Activated T-cell treated with anti-CD3 and anti-CD28 coated beads, Interleukin-2, amount 50 U/mL, for 24 hours (primary cell): ENCODE results near the gene EPG5.
"Not testable (repeated sequence)": the region's sequence is repeated elsewhere in the genome, so short reads cannot be mapped to it uniquely, and the experiment has no call there.

Experiments used
- DNase-seq: peaks from one replicate; pipeline ENCODE4 v3.0.0-alpha.2; 2020
- H3K27ac Mint-ChIP-seq: 2 replicates; pipeline ENCODE4 v1.8.0; 2020; ENCODE audit warnings: mild to moderate bottlenecking, mixed read lengths
- H3K27me3 Mint-ChIP-seq: 2 replicates; pipeline ENCODE4 v1.8.0; 2020; ENCODE audit warnings: mixed read lengths
- H3K36me3 Mint-ChIP-seq: 2 replicates; pipeline ENCODE4 v1.8.0; 2020; ENCODE audit warnings: low read depth, mixed read lengths
- H3K4me1 Mint-ChIP-seq: 2 replicates; pipeline ENCODE4 v1.8.0; 2020; ENCODE audit warnings: low read depth, mixed read lengths
- H3K4me3 Mint-ChIP-seq: 2 replicates; pipeline ENCODE4 v1.8.0; 2020; ENCODE audit warnings: mild to moderate bottlenecking, moderate library complexity, mixed read lengths
- H3K9me3 Mint-ChIP-seq: 2 replicates; pipeline ENCODE4 v1.8.0; 2020; ENCODE audit warnings: mixed read lengths

Gene EPG5

GRCh38 chr18:45995461-45995860 is 28.3 kb upstream of the EPG5 start:
- Mint-ChIP-seq H3K27ac (no peak overlapping the region), H3K4me3 (no peak overlapping the region), H3K27me3 (no peaks in the 10 kb centered on the region), H3K36me3 (peaks cover 44% of the 10 kb centered on the region), H3K4me1 (peaks cover 36% of the 10 kb centered on the region), H3K9me3 (no peaks in the 10 kb centered on the region)
- no peak for DNase-seq

GRCh38 chr18:45993438-45993837 is 26.3 kb upstream of the EPG5 start:
- peaks cover 54% of the 10 kb centered on the region for H3K36me3 Mint-ChIP-seq
- no peak overlapping the region for H3K4me3 Mint-ChIP-seq
- no peaks in the 10 kb centered on the region for H3K9me3 Mint-ChIP-seq
- peaks cover 24% of the 10 kb centered on the region for H3K4me1 Mint-ChIP-seq
- no peaks in the 10 kb centered on the region for H3K27me3 Mint-ChIP-seq
- no peak for DNase-seq
- H3K27ac Mint-ChIP-seq: no peak overlapping the region

GRCh38 chr18:45992527-45992926 is 25.4 kb upstream of the EPG5 start:
- not testable (repeated sequence) for H3K27ac Mint-ChIP-seq, H3K9me3 Mint-ChIP-seq, H3K27me3 Mint-ChIP-seq, H3K4me3 Mint-ChIP-seq, DNase-seq
- Mint-ChIP-seq H3K4me1 (peaks cover 15% of the 10 kb centered on the region), H3K36me3 (peaks cover 57% of the 10 kb centered on the region)

- Mint-ChIP-seq H3K36me3 (peaks cover 62% of the 10 kb centered on the region), H3K9me3 (no peaks in the 10 kb centered on the region), H3K27me3 (no peaks in the 10 kb centered on the region), H3K4me1 (peaks cover 9% of the 10 kb centered on the region), H3K27ac (no peak overlapping the region), H3K4me3 (no peak overlapping the region)
- no peak for DNase-seq
Measured at GRCh38 chr18:45991788-45992187, 24.7 kb upstream of the EPG5 start.

DNA sequence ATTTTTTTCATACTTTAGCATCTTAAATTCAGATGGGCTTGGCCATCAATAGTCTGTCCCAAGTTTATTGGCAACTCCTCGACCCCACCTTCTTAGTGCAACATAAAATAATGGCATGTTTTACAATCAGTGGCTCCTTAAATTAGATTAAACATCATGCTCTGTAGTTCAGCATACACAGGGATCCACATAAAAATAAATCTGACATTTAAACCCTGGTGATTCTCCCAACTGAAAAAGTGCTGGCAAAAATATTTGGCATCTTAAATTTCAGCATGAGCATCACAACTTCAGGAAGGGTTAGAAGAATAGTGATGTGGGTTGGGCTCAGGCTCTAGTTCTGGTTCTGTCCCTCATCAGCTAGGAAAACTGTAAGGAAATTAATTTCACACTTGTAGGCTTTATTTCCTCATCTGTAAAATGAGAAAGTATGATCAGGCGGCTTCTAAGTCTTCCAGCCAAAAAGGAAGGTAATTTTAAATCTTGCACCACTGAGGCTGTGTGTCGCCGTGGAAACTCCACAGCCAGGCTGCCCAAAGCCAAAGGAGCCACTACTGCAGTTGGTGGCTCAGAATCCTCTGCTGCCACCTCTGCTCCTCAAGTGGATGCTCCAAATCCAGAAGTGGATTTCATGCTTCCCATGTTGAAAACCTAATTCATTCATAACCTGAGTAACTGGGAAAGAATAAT is 17.6 kb upstream of the EPG5 start:
- Mint-ChIP-seq H3K27me3 (no peaks in the 10 kb centered on the region), H3K4me1 (no peaks in the 10 kb centered on the region), H3K4me3 (no peak overlapping the region), H3K9me3 (no peaks in the 10 kb centered on the region), H3K36me3 (peaks cover 31% of the 10 kb centered on the region), H3K27ac (no peak overlapping the region)
- DNase-seq: no peak

DNA sequence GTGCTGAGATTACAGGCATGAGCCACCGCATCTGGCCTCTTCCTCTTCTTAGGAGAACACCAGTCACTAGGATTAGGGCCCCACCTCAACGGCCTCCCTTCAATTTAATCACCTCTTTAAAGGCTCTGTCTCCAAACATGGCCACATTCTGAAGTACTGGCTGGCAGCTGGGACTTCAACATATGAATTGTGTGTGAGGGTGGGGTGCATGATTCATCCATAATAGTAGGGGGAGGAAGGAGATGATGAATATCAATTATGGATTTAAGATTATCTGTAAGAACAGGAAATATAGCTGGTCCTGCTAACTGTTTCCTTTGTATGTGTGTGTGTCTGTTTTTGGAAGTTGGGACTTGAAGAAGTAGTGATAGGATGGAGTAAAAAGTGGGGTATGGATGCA is 14.7 kb upstream of the EPG5 start:
- no peaks in the 10 kb centered on the region for H3K9me3 Mint-ChIP-seq
- H3K4me3 Mint-ChIP-seq: no peak overlapping the region
- no peaks in the 10 kb centered on the region for H3K4me1 Mint-ChIP-seq
- peaks cover 5% of the 10 kb centered on the region for H3K36me3 Mint-ChIP-seq
- no peak for DNase-seq
- no peaks in the 10 kb centered on the region for H3K27me3 Mint-ChIP-seq
- no peak overlapping the region for H3K27ac Mint-ChIP-seq

DNA sequence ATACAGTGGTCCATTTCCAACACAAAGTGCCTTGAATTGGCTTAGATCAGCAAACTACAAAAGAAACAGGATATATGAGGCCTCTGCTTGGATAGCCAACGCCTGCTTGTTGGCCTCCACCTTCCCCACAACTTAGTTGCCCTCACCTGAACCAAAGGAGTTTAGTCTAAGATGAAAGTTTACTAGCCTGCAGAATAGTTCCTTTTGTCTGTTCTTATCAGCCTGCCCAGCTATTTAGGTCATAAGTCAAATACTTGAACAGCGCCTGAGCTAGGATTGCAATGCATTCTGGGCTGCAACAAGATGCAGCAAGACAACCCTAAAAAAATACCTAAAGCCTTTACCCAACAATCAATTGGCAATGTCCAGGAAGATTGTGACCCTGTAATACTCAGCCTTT is 13.1 kb upstream of the EPG5 start:
- no peaks in the 10 kb centered on the region for H3K27me3 Mint-ChIP-seq
- H3K4me1 Mint-ChIP-seq: peaks cover 2% of the 10 kb centered on the region
- no peak for DNase-seq
- H3K9me3 Mint-ChIP-seq: no peaks in the 10 kb centered on the region
- H3K36me3 Mint-ChIP-seq: peaks cover 5% of the 10 kb centered on the region
- no peak overlapping the region for H3K4me3 Mint-ChIP-seq
- no peak overlapping the region for H3K27ac Mint-ChIP-seq

DNA sequence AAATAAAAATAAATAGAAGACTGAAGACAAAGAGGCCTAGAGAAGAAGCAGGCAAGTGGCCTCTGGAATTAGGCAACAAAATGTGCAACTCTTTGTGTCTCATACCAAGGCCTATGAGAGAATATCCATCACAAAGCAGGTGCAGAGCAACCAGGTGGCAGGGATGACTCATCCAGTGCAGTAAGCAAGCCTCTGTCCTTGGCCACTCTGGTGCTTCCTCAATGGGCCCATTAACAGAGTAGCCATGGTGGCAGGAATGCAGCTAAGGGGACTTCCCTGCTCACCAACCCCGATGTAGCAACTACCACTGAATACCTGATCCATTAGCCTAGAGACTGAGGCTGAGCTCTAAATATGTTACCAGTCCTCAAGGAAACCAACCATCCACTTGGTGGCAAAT is 11.0 kb upstream of the EPG5 start:
- H3K9me3 Mint-ChIP-seq: no peaks in the 10 kb centered on the region
- no peaks in the 10 kb centered on the region for H3K36me3 Mint-ChIP-seq

GRCh38 chr18:45976974-45977373 is 9.8 kb upstream of the EPG5 start:
- Mint-ChIP-seq H3K4me3 (no peak overlapping the region), H3K27me3 (no peaks in the 10 kb centered on the region), H3K4me1 (peaks cover 8% of the 10 kb centered on the region), H3K36me3 (no peaks in the 10 kb centered on the region), H3K27ac (no peak overlapping the region), H3K9me3 (no peaks in the 10 kb centered on the region)
- DNase-seq: no peak

More for the DNA sequence above, 11.0 kb upstream of the EPG5 start:
- no peak for DNase-seq
- peaks cover 8% of the 10 kb centered on the region for H3K4me1 Mint-ChIP-seq
- no peak overlapping the region for H3K4me3 Mint-ChIP-seq
- no peaks in the 10 kb centered on the region for H3K27me3 Mint-ChIP-seq
- H3K27ac Mint-ChIP-seq: no peak overlapping the region

- Mint-ChIP-seq H3K36me3 (no peaks in the 10 kb centered on the region), H3K27ac (peak overlapping the region; percentile 45), H3K4me1 (peaks cover 8% of the 10 kb centered on the region), H3K27me3 (no peaks in the 10 kb centered on the region), H3K4me3 (no peak overlapping the region), H3K9me3 (no peaks in the 10 kb centered on the region)
- no peak for DNase-seq
Measured at GRCh38 chr18:45976566-45976965, 9.4 kb upstream of the EPG5 start.

DNA sequence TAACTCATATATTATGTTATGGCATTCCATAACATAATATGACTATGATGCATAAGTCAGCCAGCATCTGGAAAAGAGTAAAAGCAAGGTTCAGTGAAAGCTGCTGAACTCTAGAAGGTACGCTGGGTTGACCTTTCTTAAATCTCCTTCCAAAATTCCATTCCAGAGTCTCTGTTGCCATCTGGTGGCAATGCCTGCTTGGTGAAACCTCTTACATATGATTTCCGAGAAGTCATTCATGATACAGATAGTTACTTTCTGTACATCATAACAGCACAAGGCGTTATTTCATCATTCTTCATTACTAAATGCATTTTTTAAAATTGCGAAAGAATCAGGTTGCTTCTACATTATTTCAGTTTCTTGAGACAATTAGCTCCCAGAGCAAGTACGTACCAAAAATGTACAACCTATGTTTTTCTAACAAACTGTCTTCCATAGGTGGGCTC is 7.0 kb upstream of the EPG5 start:
- Mint-ChIP-seq H3K4me1 (peaks cover 8% of the 10 kb centered on the region), H3K27me3 (no peaks in the 10 kb centered on the region), H3K9me3 (no peaks in the 10 kb centered on the region), H3K27ac (peak overlapping the region; percentile 93), H3K36me3 (no peaks in the 10 kb centered on the region), H3K4me3 (no peak overlapping the region)
- DNase-seq: peak; percentile 52

DNA sequence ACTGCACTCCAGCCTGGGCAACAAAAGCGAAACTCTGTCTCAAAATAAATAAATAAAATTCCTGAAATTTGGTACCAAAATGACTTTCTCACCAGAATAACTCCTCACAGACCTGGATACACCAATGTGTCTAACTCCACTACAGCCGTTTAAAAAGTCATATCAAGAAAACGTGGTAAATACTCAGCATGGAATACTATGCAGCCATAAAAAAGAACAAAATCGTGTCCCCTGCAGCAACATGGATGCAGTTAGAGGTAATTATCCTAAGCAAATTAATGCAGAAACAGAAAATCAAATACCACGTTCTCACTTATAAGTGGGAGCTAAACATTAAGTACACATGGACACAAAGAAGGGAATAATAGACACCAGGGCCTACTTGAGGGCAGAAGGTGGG is 2.2 kb downstream of the EPG5 start:
- not testable (repeated sequence) for H3K9me3 Mint-ChIP-seq, H3K27ac Mint-ChIP-seq, H3K27me3 Mint-ChIP-seq, DNase-seq
- peaks cover 55% of the 10 kb centered on the region for H3K4me1 Mint-ChIP-seq
- H3K4me3 Mint-ChIP-seq: peak overlapping the region; percentile 53
- H3K36me3 Mint-ChIP-seq: peaks cover 44% of the 10 kb centered on the region

GRCh38 chr18:45962866-45963265 is 4.3 kb downstream of the EPG5 start:
- peak overlapping the region; percentile 87 for H3K27ac Mint-ChIP-seq

DNA sequence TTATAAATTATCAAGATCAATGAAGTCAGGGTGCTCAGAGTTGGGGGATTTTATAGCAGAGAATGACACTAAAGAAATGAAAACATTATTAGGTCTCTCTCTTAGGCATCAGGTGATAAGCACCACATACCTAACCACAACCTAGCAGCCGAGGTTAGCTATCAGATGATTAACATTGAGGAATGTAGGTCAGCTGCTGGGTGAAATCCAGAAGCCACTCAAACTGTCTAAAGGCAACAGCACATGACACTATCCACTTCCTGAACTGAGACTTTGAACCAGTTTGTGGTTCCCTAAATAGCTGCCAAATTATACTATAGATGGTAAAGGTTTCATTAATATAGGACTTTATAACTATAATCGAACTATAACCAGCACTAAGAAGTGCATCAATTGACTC is 4.7 kb downstream of the EPG5 start:
- Mint-ChIP-seq H3K9me3 (no peaks in the 10 kb centered on the region), H3K27me3 (no peaks in the 10 kb centered on the region), H3K4me1 (peaks cover 61% of the 10 kb centered on the region), H3K36me3 (peaks cover 47% of the 10 kb centered on the region), H3K27ac (peak overlapping the region; percentile 46), H3K4me3 (no peak overlapping the region)
- no peak for DNase-seq

More at GRCh38 chr18:45962866-45963265, 4.3 kb downstream of the EPG5 start:
- Mint-ChIP-seq H3K27me3 (no peaks in the 10 kb centered on the region), H3K4me1 (peaks cover 61% of the 10 kb centered on the region), H3K36me3 (peaks cover 47% of the 10 kb centered on the region), H3K9me3 (no peaks in the 10 kb centered on the region), H3K4me3 (no peak overlapping the region)
- DNase-seq: no peak

- not testable (repeated sequence) for H3K27ac Mint-ChIP-seq, H3K9me3 Mint-ChIP-seq, DNase-seq, H3K27me3 Mint-ChIP-seq, H3K4me3 Mint-ChIP-seq
- Mint-ChIP-seq H3K36me3 (peaks cover 47% of the 10 kb centered on the region), H3K4me1 (peaks cover 58% of the 10 kb centered on the region)
Measured at GRCh38 chr18:45959484-45959883, 7.6 kb downstream of the EPG5 start.

DNA sequence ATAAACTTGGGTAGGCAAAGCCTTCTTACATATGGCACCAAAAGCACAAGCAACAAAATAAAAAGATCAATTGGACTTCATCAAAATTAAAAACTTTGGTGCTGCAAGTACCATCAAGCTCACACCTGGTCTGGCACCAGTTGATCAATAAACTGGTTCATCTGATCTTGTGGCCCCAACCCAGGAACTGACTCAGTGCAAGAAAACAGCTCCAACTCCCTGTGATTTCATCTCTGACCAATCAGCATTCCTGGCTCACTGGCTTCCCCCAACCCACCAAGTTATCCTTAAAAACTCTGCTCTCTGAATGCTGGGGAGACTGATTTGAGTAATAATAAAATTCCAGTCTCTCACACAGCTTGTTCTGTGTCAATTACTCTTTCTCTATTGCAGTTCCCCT is 8.4 kb downstream of the EPG5 start:
- Mint-ChIP-seq H3K4me1 (peaks cover 60% of the 10 kb centered on the region), H3K27me3 (no peaks in the 10 kb centered on the region), H3K27ac (no peak overlapping the region), H3K9me3 (no peaks in the 10 kb centered on the region), H3K4me3 (no peak overlapping the region), H3K36me3 (peaks cover 51% of the 10 kb centered on the region)
- DNase-seq: no peak
